Left lung (tissue), 10 donors: Measurements from ENCODE around the gene CD34. TPM values are rescaled to one million over a fixed set of nuclear protein-coding genes. Genes with fewer than 3 reads are reported as not detected.
A peak's percentile ranks its signal among the peaks of the same experiment; 100 is the strongest.

ENCODE experiments used
- ATAC-seq: fragments of 200-7000 bp; cut with Tn5 transposase; one replicate; pipeline ENCODE4 v1.9.1; 2020; ENCODE audit warnings: moderate library complexity
- DNase-seq, 4 donors: peaks; one replicate each; pipeline ENCODE4 v3.0.0-alpha.2; 2013 to 2020
- H3K27ac ChIP-seq, 2 donors: fragments of 200-600 bp; sonication (generic) in 1 of 2; one replicate each; pipeline versions ENCODE4 v1.5.0 to v1.8.0; 2020 to 2021
- H3K27me3 ChIP-seq, 2 donors: fragments of 200-600 bp; sonication (generic) in 1 of 2; one replicate each; pipeline versions ENCODE4 v1.5.0 to v1.8.0; 2020 to 2021
- H3K36me3 ChIP-seq, 2 donors: fragments of 200-600 bp; sonication (generic) in 1 of 2; one replicate each; pipeline versions ENCODE4 v1.5.0 to v1.8.0; 2020 to 2021
- H3K4me1 ChIP-seq, 2 donors: fragments of 200-600 bp; one replicate each; pipeline ENCODE4 v1.8.0; 2021
- H3K4me3 ChIP-seq, 2 donors: fragments of 200-600 bp; sonication (generic) in 1 of 2; one replicate each; pipeline versions ENCODE4 v1.5.0 to v1.8.0; 2020 to 2021; ENCODE audit warnings: mild to moderate bottlenecking in 1 of 2
- H3K9me3 ChIP-seq, 2 donors: fragments of 200-600 bp; sonication (generic) in 1 of 2; one replicate each; pipeline versions ENCODE4 v1.5.0 to v1.8.0; 2020 to 2021
- intact Hi-C, 2 donors: fragments of 100-400 bp; cut with DNase I; formaldehyde crosslinking; loops; one replicate each; pipeline versions ENCODE4 v1.11.2 to v1.14.2; 2022
- polyA plus RNA-seq, 6 donors: library from polyadenylated mRNA; unstranded; fragments of 120-200 nt; gene quantifications; one replicate each; pipeline ENCODE4 v1.2.1, GENCODE V29; 2013; ENCODE audit not compliant: insufficient read length in 6 of 6
- total RNA-seq, 2 donors: library from RNA; stranded (reverse); fragmentation: NEBNext Ultra II Directional; extraction: Animal tissue kit (Norgen Biotek cat#: 25700); gene quantifications; one replicate each; pipeline ENCODE4 v1.2.1, GENCODE V29; 2021
- TF ChIP-seq, protein P1 (sequence below), 2 donors: fragments of 200-600 bp; sonication (generic) in 1 of 2; IDR thresholded peaks; one replicate each; pipeline versions ENCODE4 v1.5.0 to v1.8.0; 2021; ENCODE audit warnings: antibody characterized with exemption in 2 of 2
- donor health status: DM: no; HTN: yes; CAD: no.
- donor health status: DM: no; HTN: no; CAD: no.

CD34 gene
- total and polyA plus RNA-seq, 8 donors, result 40.8 to 160 (median 137) TPM

GRCh38 chr1:207860531-207860930, 50.4 kb downstream of the CD34 start:
- H3K36me3 ChIP-seq, result peaks cover 0 to 5% of the 10 kb centered on the region in 2 donors
- no peak overlapping the region for H3K4me3 ChIP-seq
- no peak overlapping the region for H3K27ac ChIP-seq
- TF ChIP-seq, protein P1, sequence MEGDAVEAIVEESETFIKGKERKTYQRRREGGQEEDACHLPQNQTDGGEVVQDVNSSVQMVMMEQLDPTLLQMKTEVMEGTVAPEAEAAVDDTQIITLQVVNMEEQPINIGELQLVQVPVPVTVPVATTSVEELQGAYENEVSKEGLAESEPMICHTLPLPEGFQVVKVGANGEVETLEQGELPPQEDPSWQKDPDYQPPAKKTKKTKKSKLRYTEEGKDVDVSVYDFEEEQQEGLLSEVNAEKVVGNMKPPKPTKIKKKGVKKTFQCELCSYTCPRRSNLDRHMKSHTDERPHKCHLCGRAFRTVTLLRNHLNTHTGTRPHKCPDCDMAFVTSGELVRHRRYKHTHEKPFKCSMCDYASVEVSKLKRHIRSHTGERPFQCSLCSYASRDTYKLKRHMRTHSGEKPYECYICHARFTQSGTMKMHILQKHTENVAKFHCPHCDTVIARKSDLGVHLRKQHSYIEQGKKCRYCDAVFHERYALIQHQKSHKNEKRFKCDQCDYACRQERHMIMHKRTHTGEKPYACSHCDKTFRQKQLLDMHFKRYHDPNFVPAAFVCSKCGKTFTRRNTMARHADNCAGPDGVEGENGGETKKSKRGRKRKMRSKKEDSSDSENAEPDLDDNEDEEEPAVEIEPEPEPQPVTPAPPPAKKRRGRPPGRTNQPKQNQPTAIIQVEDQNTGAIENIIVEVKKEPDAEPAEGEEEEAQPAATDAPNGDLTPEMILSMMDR (IDR thresholded peaks at IDR 0.05), result no peak
- no peaks in the 10 kb centered on the region for H3K9me3 ChIP-seq
- DNase-seq, result no peak
- ATAC-seq, result no peak
- intact Hi-C loops, result no loop called here
- H3K4me1 ChIP-seq, result peaks cover 13 to 61% of the 10 kb centered on the region in 2 donors
- no peaks in the 10 kb centered on the region for H3K27me3 ChIP-seq

- intact Hi-C loops, result no loop called here
- H3K27ac ChIP-seq, result peak overlapping the region in 1 of 2 donors; percentile 31
- ATAC-seq, result no peak
- no peak for DNase-seq
- H3K27me3 ChIP-seq, result no peaks in the 10 kb centered on the region
- H3K4me3 ChIP-seq, result no peak overlapping the region
- H3K36me3 ChIP-seq, result peaks cover 0 to 5% of the 10 kb centered on the region in 2 donors
- TF ChIP-seq, protein P1 (IDR thresholded peaks at IDR 0.05), result no peak
- H3K4me1 ChIP-seq, result peaks cover 7 to 51% of the 10 kb centered on the region in 2 donors
- H3K9me3 ChIP-seq, result no peaks in the 10 kb centered on the region
These were observed 52.1 kb downstream of the CD34 start for GRCh38 chr1:207858806-207859205.

- DNase-seq (no peak), ATAC-seq (no peak)
- Histone ChIP-seq H3K36me3 (peaks cover 0 to 5% of the 10 kb centered on the region in 2 donors), H3K27me3 (no peaks in the 10 kb centered on the region), H3K27ac (peak overlapping the region in 1 of 2 donors; percentile 31), H3K4me3 (no peak overlapping the region), H3K4me1 (peaks cover 7 to 51% of the 10 kb centered on the region in 2 donors), H3K9me3 (no peaks in the 10 kb centered on the region)
- intact Hi-C loops, result no loop called here
- TF ChIP-seq, protein P1 (IDR thresholded peaks at IDR 0.05), result no peak
These were observed 52.6 kb downstream of the CD34 start for GRCh38 chr1:207858281-207858680.

DNA sequence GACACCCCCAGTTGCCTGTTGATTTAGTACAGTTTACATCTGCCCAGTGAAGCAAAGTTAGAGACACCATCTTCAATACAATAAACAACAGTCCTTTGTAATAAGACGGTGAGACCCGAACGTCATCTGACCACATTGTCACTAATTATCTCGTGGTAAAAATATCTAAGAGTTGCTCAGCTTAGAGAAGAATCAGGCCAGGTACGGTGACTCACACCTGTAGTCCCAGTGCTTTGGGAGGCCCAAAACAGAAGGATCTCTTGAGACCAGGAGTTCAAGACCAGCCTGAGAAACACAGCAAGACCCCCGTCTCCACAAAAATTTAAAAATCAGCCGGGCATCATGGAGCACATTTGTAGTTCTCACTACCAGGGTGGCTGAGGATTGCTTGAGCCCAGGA, 53.5 kb downstream of the CD34 start:
- TF ChIP-seq, protein P1 (IDR thresholded peaks at IDR 0.05), result no peak
- ATAC-seq (no peak), DNase-seq (no peak)
- Histone ChIP-seq H3K4me1 (peaks cover 7 to 52% of the 10 kb centered on the region in 2 donors), H3K4me3 (no peak overlapping the region), H3K27me3 (no peaks in the 10 kb centered on the region), H3K9me3 (no peaks in the 10 kb centered on the region), H3K27ac (no peak overlapping the region), H3K36me3 (peaks cover 0 to 5% of the 10 kb centered on the region in 2 donors)
- intact Hi-C loops, result no loop called here

GRCh38 chr1:207856276-207857023, 54.5 kb downstream of the CD34 start:
- TF ChIP-seq, protein P1 (IDR thresholded peaks at IDR 0.05), result no peak
- Histone ChIP-seq H3K4me3 (no peak overlapping the region), H3K4me1 (peaks cover 7 to 52% of the 10 kb centered on the region in 2 donors), H3K9me3 (no peaks in the 10 kb centered on the region), H3K27me3 (no peaks in the 10 kb centered on the region), H3K27ac (no peak overlapping the region), H3K36me3 (peaks cover 0 to 5% of the 10 kb centered on the region in 2 donors)
- intact Hi-C loops, result no loop called here
- ATAC-seq (no peak), DNase-seq (no peak)
